ENCODE data around the gene ADORA3. TPM values are rescaled to one million over a fixed set of nuclear protein-coding genes. Genes with fewer than 3 reads are reported as not detected.

Gene ADORA3
- total RNA-seq, 2 experiments from 2014 or later, result 0.18 TPM

GRCh38 chr1:111452581-111452980 lies 50.9 kb downstream of the ADORA3 start:
- no peak overlapping the region for H3K4me3 Mint-ChIP-seq
- no peaks in the 10 kb centered on the region for H3K27me3 Mint-ChIP-seq
- no peak overlapping the region for H3K27ac Mint-ChIP-seq
- H3K9me3 Mint-ChIP-seq, result no peaks in the 10 kb centered on the region
- peaks cover 82% of the 10 kb centered on the region for H3K4me1 Mint-ChIP-seq
- POLR2A ChIA-PET, result interaction anchor here (0.9 to 8.9 kb wide), 7 partner anchors 13 to 253 kb away, joined by 3 to 137 read pairs (median 5); partner anchors contain the start of gene C1orf162
- DNase-seq, result no peak
- peaks cover 68% of the 10 kb centered on the region for H3K36me3 Mint-ChIP-seq (ENCODE audit: low read depth)
- CTCF ChIA-PET, result interaction anchor here (0.9 to 5.5 kb wide), 6 partner anchors 9 to 303 kb away, joined by 3 to 28 read pairs (median 4); partner anchors contain the start of gene DDX20

DNA sequence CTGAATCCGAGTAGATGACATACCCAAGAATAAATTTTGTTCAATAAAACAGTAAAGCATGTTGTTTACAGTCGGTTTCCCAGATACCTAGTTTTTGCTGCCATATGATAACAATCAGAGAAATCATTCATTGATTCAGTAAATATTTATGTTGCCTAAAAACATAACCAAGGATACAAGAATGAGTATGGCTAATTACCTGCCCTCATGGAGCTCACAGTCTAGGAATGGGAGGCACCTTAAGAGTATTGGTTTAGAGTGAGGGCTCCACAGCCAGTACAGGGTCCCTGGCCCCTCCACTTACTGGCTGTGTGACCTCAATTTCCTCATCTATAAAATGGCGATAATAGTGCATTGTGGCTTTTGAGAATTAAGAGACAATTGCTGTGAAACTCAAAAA lies 53.2 kb downstream of the ADORA3 start:
- no peaks in the 10 kb centered on the region for H3K9me3 Mint-ChIP-seq
- CTCF ChIA-PET, result interaction anchor here (1.1 to 5.5 kb wide), 4 partner anchors 26 to 304 kb away, joined by 3 to 28 read pairs (median 4); no protein-coding TSS in a partner anchor
- H3K4me3 Mint-ChIP-seq, result peak overlapping the region; percentile 100
- POLR2A ChIA-PET, result interaction anchor here (0.9 to 8.9 kb wide), 8 partner anchors 24 to 305 kb away, joined by 3 to 137 read pairs (median 10); partner anchors contain the start of genes C1orf162, DDX20 and RAP1A
- H3K36me3 Mint-ChIP-seq (ENCODE audit: low read depth), result peaks cover 59% of the 10 kb centered on the region
- H3K27ac Mint-ChIP-seq, result peak overlapping the region; percentile 95
- H3K27me3 Mint-ChIP-seq, result no peaks in the 10 kb centered on the region
- H3K4me1 Mint-ChIP-seq, result peaks cover 83% of the 10 kb centered on the region
- DNase-seq, result no peak

DNA sequence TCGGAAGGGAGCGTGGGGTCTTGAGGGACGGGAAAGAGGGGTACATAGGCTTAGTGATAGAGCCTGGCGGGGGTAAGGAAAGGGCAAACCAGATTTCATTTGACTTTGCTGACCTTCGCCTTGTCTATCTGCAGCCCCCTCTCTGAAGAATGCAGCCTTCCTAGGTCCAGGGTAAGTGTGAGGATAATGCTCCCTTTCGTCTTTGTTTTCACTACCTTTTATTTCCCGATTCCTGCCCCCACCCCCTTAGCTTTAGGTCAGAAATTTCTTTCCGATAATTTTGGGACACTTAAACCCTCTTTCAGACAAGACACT lies 53.8 kb downstream of the ADORA3 start:
- peaks cover 54% of the 10 kb centered on the region for H3K36me3 Mint-ChIP-seq (ENCODE audit: low read depth)
- H3K4me1 Mint-ChIP-seq, result peaks cover 78% of the 10 kb centered on the region
- no peak for DNase-seq
- no peaks in the 10 kb centered on the region for H3K9me3 Mint-ChIP-seq
- CTCF ChIA-PET, result interaction anchor here (1.2 to 5.5 kb wide), 4 partner anchors 10 to 305 kb away, joined by 3 to 28 read pairs (median 4); no protein-coding TSS in a partner anchor
- POLR2A ChIA-PET, result interaction anchor here (0.9 to 8.9 kb wide), 13 partner anchors 12 to 1169 kb away, joined by 3 to 137 read pairs (median 7); partner anchors contain the start of genes C1orf162, DDX20, INKA2 and RAP1A
- peak overlapping the region; percentile 100 for H3K4me3 Mint-ChIP-seq
- peak overlapping the region; percentile 95 for H3K27ac Mint-ChIP-seq
- no peaks in the 10 kb centered on the region for H3K27me3 Mint-ChIP-seq

Other genes starting within 250 kb of the ADORA3 start
- not detected for gene CHIA, start 212.8 kb downstream of the ADORA3 start, total RNA-seq
- gene OVGP1, start 75.9 kb downstream of the ADORA3 start, total RNA-seq, result under 1 TPM; 0.28 to 0.38 TPM
- gene WDR77, start 54.4 kb downstream of the ADORA3 start, total RNA-seq, result 10 to 100 TPM; 26.3 to 28.4 TPM
- 100 to 1,000 TPM; 272 to 286 TPM for gene ATP5PB, start 54.2 kb downstream of the ADORA3 start, total RNA-seq
- 10 to 100 TPM; 13.2 to 14.0 TPM for gene C1orf162, start 29.6 kb downstream of the ADORA3 start, total RNA-seq
- not detected for gene TMIGD3, start within 50 bp of the ADORA3 start, total RNA-seq
- 100 to 1,000 TPM; 219 to 221 TPM for gene RAP1A, start 116.2 kb upstream of the ADORA3 start, total RNA-seq
- 1 to 10 TPM; 2.4 to 2.8 TPM for gene INKA2, start 235.8 kb upstream of the ADORA3 start, total RNA-seq

All from activated CD4-positive, alpha-beta memory T cell treated with anti-CD3 and anti-CD28 coated beads, Interleukin-2, amount 10 ng/mL, durations not matched to agents 7 days and 5 days (primary cell).